Body of pancreas (tissue), 4 donors: Measurements from ENCODE around the gene TOM1L2.

ENCODE experiments used
- POLR2A ChIP-seq, 3 donors: fragments of 450-650 bp; IDR thresholded peaks; one replicate each; pipeline ENCODE4 v1.6.1; 2016; ENCODE audit warnings: antibody characterized with exemption in 3 of 3, mild to moderate bottlenecking in 2 of 3
- TF ChIP-seq, protein P1 (sequence below), 7 experiments: fragments of 450-650 bp in 4 of 7; fragments of 200-600 bp in 3 of 7; sonication (generic) in 3 of 7; IDR thresholded peaks; one replicate each; pipeline ENCODE4 v1.5.1; 2016 to 2019; ENCODE audit warnings: antibody characterized with exemption in 7 of 7

DNA sequence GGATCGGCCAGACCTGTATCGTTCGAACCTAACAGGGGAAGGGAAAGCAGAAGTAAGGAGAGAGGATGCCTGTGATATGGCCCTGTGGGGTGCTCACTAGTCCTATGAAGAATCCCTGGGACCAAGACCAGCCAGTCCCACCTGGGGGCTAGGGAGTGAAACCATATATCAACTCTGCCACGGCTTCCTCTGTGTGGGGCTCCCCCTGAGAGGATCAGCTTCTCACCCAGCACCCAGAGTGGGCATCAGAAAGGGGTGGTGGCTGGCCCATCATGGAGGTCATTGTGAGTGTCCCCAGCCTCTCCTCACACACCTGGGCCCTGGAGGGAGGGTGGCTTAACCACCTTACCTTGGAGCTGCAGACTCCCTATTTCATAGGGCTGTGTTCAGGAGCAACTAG lies 105.3 kb downstream of the TOM1L2 start:
- TF ChIP-seq, protein P1, sequence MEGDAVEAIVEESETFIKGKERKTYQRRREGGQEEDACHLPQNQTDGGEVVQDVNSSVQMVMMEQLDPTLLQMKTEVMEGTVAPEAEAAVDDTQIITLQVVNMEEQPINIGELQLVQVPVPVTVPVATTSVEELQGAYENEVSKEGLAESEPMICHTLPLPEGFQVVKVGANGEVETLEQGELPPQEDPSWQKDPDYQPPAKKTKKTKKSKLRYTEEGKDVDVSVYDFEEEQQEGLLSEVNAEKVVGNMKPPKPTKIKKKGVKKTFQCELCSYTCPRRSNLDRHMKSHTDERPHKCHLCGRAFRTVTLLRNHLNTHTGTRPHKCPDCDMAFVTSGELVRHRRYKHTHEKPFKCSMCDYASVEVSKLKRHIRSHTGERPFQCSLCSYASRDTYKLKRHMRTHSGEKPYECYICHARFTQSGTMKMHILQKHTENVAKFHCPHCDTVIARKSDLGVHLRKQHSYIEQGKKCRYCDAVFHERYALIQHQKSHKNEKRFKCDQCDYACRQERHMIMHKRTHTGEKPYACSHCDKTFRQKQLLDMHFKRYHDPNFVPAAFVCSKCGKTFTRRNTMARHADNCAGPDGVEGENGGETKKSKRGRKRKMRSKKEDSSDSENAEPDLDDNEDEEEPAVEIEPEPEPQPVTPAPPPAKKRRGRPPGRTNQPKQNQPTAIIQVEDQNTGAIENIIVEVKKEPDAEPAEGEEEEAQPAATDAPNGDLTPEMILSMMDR (IDR thresholded peaks at IDR 0.05): no peak
- no peak for TF ChIP-seq POLR2A (IDR thresholded peaks at IDR 0.05)
